ENCODE measurements around the gene PLEKHG2.

- TF ChIP-seq CTCF (IDR thresholded peaks at IDR 0.05; ENCODE audit: poor library complexity) (no peak), EZH2 (IDR thresholded peaks at IDR 0.05; ENCODE audit: borderline replicate concordance) (no peak), EZH2phosphoT487 (IDR thresholded peaks at IDR 0.05; ENCODE audit: low read depth, severe bottlenecking, unreplicated experiment) (no peak)
Measured at GRCh38 chr19:39472746-39473442, 60.4 kb downstream of the PLEKHG2 start.
